ENCODE results near the gene AMH.

DNA sequence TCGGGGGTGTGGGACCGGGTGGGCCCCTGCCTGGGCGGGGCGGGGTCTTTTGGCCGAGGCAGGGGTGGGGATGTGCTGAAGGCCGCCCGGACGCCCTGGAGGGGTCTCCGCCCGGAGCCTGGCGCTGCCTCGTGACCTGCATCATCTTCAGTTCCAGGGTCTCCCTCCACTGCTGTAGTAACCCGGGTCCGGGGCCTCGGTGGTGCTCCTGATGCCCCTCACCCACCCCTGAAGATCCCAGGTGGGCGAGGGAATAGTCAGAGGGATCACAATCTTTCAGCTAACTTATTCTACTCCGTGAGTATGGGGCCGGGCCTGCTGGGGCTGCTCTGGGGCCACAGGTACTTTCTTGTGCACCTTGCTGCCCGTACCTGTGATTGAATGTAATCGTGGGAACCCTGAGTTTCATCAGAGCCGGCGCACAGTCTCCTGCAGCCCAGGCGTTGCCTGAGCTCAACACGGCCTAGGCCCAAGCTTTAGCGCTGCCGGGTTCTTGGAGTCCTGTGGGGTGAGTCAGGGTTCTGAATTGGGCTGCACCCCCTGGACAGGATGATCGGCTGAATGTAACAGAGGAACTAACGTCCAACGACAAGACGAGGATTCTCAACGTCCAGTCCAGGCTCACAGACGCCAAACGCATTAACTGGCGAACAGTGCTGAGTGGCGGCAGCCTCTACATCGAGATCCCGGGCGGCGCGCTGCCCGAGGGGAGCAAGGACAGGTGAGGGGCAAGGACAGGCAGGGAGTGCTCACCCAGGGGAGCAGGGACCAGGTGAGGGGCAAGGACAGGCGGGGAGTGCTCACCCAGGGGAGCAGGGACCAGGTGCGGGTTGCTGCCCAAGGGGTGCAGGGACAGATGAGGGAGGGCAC, 22.3 kb downstream of the AMH start:
- TF ChIP-seq, protein P1, sequence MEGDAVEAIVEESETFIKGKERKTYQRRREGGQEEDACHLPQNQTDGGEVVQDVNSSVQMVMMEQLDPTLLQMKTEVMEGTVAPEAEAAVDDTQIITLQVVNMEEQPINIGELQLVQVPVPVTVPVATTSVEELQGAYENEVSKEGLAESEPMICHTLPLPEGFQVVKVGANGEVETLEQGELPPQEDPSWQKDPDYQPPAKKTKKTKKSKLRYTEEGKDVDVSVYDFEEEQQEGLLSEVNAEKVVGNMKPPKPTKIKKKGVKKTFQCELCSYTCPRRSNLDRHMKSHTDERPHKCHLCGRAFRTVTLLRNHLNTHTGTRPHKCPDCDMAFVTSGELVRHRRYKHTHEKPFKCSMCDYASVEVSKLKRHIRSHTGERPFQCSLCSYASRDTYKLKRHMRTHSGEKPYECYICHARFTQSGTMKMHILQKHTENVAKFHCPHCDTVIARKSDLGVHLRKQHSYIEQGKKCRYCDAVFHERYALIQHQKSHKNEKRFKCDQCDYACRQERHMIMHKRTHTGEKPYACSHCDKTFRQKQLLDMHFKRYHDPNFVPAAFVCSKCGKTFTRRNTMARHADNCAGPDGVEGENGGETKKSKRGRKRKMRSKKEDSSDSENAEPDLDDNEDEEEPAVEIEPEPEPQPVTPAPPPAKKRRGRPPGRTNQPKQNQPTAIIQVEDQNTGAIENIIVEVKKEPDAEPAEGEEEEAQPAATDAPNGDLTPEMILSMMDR (IDR thresholded peaks at IDR 0.05): no peak
- TF ChIP-seq POLR2A (IDR thresholded peaks at IDR 0.05): no peak
- no peak for TF ChIP-seq EP300 (IDR thresholded peaks at IDR 0.05)
- no peak for TF ChIP-seq POLR2AphosphoS5 (IDR thresholded peaks at IDR 0.05)

Data from upper lobe of left lung (tissue), 4 donors.